Activated CD8-positive, alpha-beta T cell treated with anti-CD3 and anti-CD28 coated beads for 36 hours (primary cell): ENCODE results near the gene PIEZO2. TPM values are rescaled to one million over a fixed set of nuclear protein-coding genes. Genes with fewer than 3 reads are reported as not detected.

Source experiments
- ATAC-seq: fragments of 200-7000 bp; cut with Tn5 transposase; one replicate; pipeline ENCODE4 v1.10.0; 2021; ENCODE audit warnings: mild to moderate bottlenecking, moderate library complexity
- CTCF ChIA-PET: fragments of 350-600 bp; sonication (Branson Sonifier 250); formaldehyde crosslinking; loops from one replicate; lab custom pipeline; 2021; ENCODE audit warnings: antibody characterized with exemption; lab: Charles Lee
- POLR2A ChIA-PET: fragments of 350-600 bp; sonication (Branson Sonifier 250); formaldehyde crosslinking; loops from one replicate; lab custom pipeline; 2021; ENCODE audit warnings: antibody characterized with exemption; lab: Charles Lee
- DNase-seq: peaks from one replicate; pipeline ENCODE4 v3.0.0-alpha.2; 2020
- H3K27ac Mint-ChIP-seq: one replicate; pipeline ENCODE4 v1.8.0; 2021; ENCODE audit warnings: mild to moderate bottlenecking, mixed read lengths
- H3K27me3 Mint-ChIP-seq: one replicate; pipeline ENCODE4 v1.8.0; 2021; ENCODE audit warnings: mixed read lengths
- H3K36me3 Mint-ChIP-seq: one replicate; pipeline ENCODE4 v1.8.0; 2021; ENCODE audit warnings: low read depth, mixed read lengths
- H3K4me1 Mint-ChIP-seq: one replicate; pipeline ENCODE4 v1.8.0; 2021; ENCODE audit warnings: low read depth, mixed read lengths
- H3K4me3 Mint-ChIP-seq: one replicate; pipeline ENCODE4 v1.8.0; 2021; ENCODE audit warnings: mild to moderate bottlenecking, moderate library complexity, mixed read lengths
- H3K9me3 Mint-ChIP-seq: one replicate; pipeline ENCODE4 v1.8.0; 2021; ENCODE audit warnings: mixed read lengths
- CTCF ChIP-seq: fragments of 200-600 bp; IDR thresholded peaks from one replicate; pipeline ENCODE4 v1.8.0; 2022; ENCODE audit warnings: antibody characterized with exemption, mild to moderate bottlenecking
- intact Hi-C: fragments of 100-400 bp; cut with micrococcal nuclease; formaldehyde crosslinking; loops from one replicate; pipeline ENCODE4 v1.10.0; 2022
- total RNA-seq, 2 experiments: library from RNA; stranded (reverse); gene quantifications; one replicate each; pipeline ENCODE4 v1.2.3, GENCODE V29; 2021

The PIEZO2 gene
- total RNA-seq, 2 experiments from 2014 or later = not detected

- ChIA-PET CTCF (interaction anchor here (0.8 kb wide), 1 partner anchor 12 kb away, joined by 3 read pairs; no protein-coding TSS in a partner anchor), POLR2A (no interaction called here)
- no peak for ATAC-seq
Observed at GRCh38 chr18:10797896-10798295, 351.5 kb downstream of the PIEZO2 start.

GRCh38 chr18:10794771-10795170 is 354.6 kb downstream of the PIEZO2 start:
- Mint-ChIP-seq H3K36me3 (no peaks in the 10 kb centered on the region), H3K27ac (no peak overlapping the region), H3K27me3 (peaks cover 3% of the 10 kb centered on the region), H3K4me3 (no peak overlapping the region), H3K9me3 (no peaks in the 10 kb centered on the region), H3K4me1 (no peaks in the 10 kb centered on the region)
- no peak for DNase-seq
- TF ChIP-seq CTCF = no peak
- ChIA-PET CTCF (no interaction called here), POLR2A (no interaction called here)
- ATAC-seq = no peak
- intact Hi-C loops = no loop called here

More at GRCh38 chr18:10797896-10798295, 351.5 kb downstream of the PIEZO2 start:
- Mint-ChIP-seq H3K36me3 (no peaks in the 10 kb centered on the region), H3K9me3 (no peaks in the 10 kb centered on the region), H3K4me1 (no peaks in the 10 kb centered on the region), H3K27ac (no peak overlapping the region), H3K4me3 (no peak overlapping the region), H3K27me3 (peaks cover 2% of the 10 kb centered on the region)
- no peak for TF ChIP-seq CTCF
- intact Hi-C loops = no loop called here
- DNase-seq = no peak

- no peak overlapping the region for H3K27ac Mint-ChIP-seq
- no peak overlapping the region for H3K4me3 Mint-ChIP-seq
- intact Hi-C loops = no loop called here
- ATAC-seq (no peak), DNase-seq (no peak)
- H3K4me1 Mint-ChIP-seq = no peaks in the 10 kb centered on the region
- H3K36me3 Mint-ChIP-seq = no peaks in the 10 kb centered on the region
- H3K27me3 Mint-ChIP-seq = peaks cover 7% of the 10 kb centered on the region
- no peaks in the 10 kb centered on the region for H3K9me3 Mint-ChIP-seq
- POLR2A ChIA-PET = no interaction called here
- no peak for TF ChIP-seq CTCF
- CTCF ChIA-PET = no interaction called here
Observed at GRCh38 chr18:10793730-10794370, 355.5 kb downstream of the PIEZO2 start.

GRCh38 chr18:10792181-10792580 is 357.2 kb downstream of the PIEZO2 start:
- Mint-ChIP-seq H3K36me3 (no peaks in the 10 kb centered on the region), H3K9me3 (no peaks in the 10 kb centered on the region), H3K27me3 (peaks cover 8% of the 10 kb centered on the region), H3K27ac (no peak overlapping the region), H3K4me1 (no peaks in the 10 kb centered on the region), H3K4me3 (no peak overlapping the region)
- no peak for TF ChIP-seq CTCF
- ATAC-seq = no peak
- POLR2A ChIA-PET = no interaction called here
- intact Hi-C loops = no loop called here
- no peak for DNase-seq
- CTCF ChIA-PET = no interaction called here

GRCh38 chr18:10791169-10791831 is 358.1 kb downstream of the PIEZO2 start:
- H3K9me3 Mint-ChIP-seq = no peaks in the 10 kb centered on the region
- POLR2A ChIA-PET = no interaction called here

More at GRCh38 chr18:10791169-10791831, 358.1 kb downstream of the PIEZO2 start:
- no peak overlapping the region for H3K4me3 Mint-ChIP-seq
- no peak overlapping the region for H3K27ac Mint-ChIP-seq
- TF ChIP-seq CTCF = no peak
- DNase-seq = no peak
- intact Hi-C loops = no loop called here
- H3K36me3 Mint-ChIP-seq = no peaks in the 10 kb centered on the region
- no peaks in the 10 kb centered on the region for H3K4me1 Mint-ChIP-seq
- peaks cover 8% of the 10 kb centered on the region for H3K27me3 Mint-ChIP-seq
- no peak for ATAC-seq
- CTCF ChIA-PET = no interaction called here
